Ishikawa (cell line): Measurements from ENCODE around the gene CAMTA1.

Experiments
- CEBPB ChIP-seq: IDR thresholded peaks from 2 replicates; pipeline ENCODE4 v1.6.1; 2012
- CREB1 ChIP-seq: IDR thresholded peaks from 2 replicates; pipeline ENCODE4 v1.6.1; 2012; ENCODE audit warnings: low read depth
- EGR1 ChIP-seq: IDR thresholded peaks from 2 replicates; pipeline ENCODE4 v1.6.1; 2012
- EP300 ChIP-seq: IDR thresholded peaks from 2 replicates; pipeline ENCODE4 v1.6.1; 2012; ENCODE audit warnings: borderline replicate concordance
- FOXM1 ChIP-seq: IDR thresholded peaks from 2 replicates; pipeline ENCODE4 v1.6.1; 2012; ENCODE audit warnings: low read depth, borderline replicate concordance
- NFIC ChIP-seq: IDR thresholded peaks from 2 replicates; pipeline ENCODE4 v1.6.1; 2012
- RAD21 ChIP-seq: IDR thresholded peaks from 2 replicates; pipeline ENCODE4 v1.6.1; 2012; ENCODE audit warnings: low read depth
- TAF1 ChIP-seq: IDR thresholded peaks from 2 replicates; pipeline ENCODE4 v1.6.1; 2012; ENCODE audit warnings: low read depth, mild to moderate bottlenecking
- TCF12 ChIP-seq: IDR thresholded peaks from 2 replicates; pipeline ENCODE4 v1.6.1; 2012; ENCODE audit warnings: low read depth
- TEAD4 ChIP-seq: IDR thresholded peaks from 2 replicates; pipeline ENCODE4 v1.6.1; 2012
- YY1 ChIP-seq: IDR thresholded peaks from 2 replicates; pipeline ENCODE4 v1.6.1; 2012; ENCODE audit warnings: low read depth
- ZBTB7A ChIP-seq: IDR thresholded peaks from 2 replicates; pipeline ENCODE4 v1.6.1; 2012; ENCODE audit warnings: low read depth
- TF ChIP-seq, protein P1 (sequence below): IDR thresholded peaks from 2 replicates; pipeline ENCODE4 v1.6.1; 2012
- TF ChIP-seq, protein P2 (sequence below): IDR thresholded peaks from 2 replicates; pipeline ENCODE4 v1.6.1; 2012
- TF ChIP-seq, protein P3 (sequence below): IDR thresholded peaks from 2 replicates; pipeline ENCODE4 v1.6.1; 2012; ENCODE audit warnings: low read depth, mild to moderate bottlenecking

CAMTA1 gene

DNA sequence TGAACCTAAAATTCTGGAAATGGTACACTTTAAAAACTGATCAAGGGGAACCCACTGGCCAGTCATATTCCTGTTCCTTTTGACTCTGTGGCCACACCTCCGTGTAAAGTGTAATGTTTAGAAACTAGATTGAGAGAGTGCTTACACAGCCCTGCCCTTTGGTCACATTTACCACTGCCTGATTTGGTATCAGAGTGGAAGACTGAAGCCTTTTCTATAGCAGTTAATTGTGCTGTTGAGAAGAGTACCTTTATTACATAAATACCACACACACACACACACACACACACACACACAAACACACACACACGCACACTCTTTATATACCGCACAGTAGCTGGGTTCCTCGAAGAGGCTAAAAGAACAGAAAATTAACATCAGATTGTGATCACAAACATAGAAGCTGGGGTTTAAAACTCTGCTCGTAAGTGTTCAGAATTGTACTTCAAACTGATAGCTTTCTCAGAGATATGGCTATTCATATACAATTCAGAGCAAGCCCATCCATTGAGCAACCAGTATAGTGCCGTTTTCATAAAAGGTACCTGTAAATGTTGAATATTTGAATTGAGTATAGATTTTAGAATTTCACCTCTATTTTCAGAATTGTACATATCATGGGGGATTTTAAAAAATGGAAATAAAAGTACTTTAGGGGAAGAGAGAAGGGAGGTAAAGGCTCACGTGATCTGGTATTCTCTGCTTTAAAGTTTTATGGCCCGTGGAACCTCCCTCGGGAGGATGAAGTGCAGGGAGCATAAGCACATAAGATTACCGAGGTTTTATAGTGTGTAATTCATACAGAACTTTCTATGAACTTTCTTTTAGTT lies 37.5 kb downstream of the CAMTA1 start:
- no peak for TF ChIP-seq TAF1
- no peak for TF ChIP-seq TEAD4
- TF ChIP-seq TCF12: no peak
- TF ChIP-seq EGR1: no peak
- no peak for TF ChIP-seq EP300
- TF ChIP-seq CREB1: no peak
- TF ChIP-seq FOXM1: no peak
- no peak for TF ChIP-seq CEBPB
- no peak for TF ChIP-seq ZBTB7A
- no peak for TF ChIP-seq NFIC
- TF ChIP-seq, protein P1, sequence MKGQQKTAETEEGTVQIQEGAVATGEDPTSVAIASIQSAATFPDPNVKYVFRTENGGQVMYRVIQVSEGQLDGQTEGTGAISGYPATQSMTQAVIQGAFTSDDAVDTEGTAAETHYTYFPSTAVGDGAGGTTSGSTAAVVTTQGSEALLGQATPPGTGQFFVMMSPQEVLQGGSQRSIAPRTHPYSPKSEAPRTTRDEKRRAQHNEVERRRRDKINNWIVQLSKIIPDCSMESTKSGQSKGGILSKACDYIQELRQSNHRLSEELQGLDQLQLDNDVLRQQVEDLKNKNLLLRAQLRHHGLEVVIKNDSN: no peak

DNA sequence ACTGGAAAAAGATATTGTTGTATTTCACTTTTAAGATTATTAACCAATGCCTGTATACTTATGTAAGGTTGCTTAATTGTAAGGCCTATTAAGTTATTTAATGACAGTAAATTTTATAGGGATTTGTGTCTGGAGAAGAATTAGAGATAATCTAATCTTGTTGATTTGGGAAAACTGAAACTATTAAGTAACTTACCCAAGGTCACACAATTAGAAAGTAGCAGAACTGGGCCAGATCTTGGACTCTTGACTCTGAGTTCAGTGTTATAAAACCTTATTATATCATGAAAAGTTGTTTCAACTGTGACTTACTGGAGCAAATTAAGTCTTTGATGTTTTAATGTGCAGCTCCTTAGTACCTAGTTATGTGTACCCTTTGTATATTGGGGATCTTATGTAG lies 38.5 kb downstream of the CAMTA1 start:
- TF ChIP-seq TEAD4: no peak
- no peak for TF ChIP-seq FOXM1
- no peak for TF ChIP-seq TAF1
- TF ChIP-seq YY1: no peak
- no peak for TF ChIP-seq EP300
- no peak for TF ChIP-seq NFIC
- no peak; the same call in 1 of the 2 replicates for TF ChIP-seq RAD21
- no peak for TF ChIP-seq CREB1
- TF ChIP-seq, protein P1: no peak
- TF ChIP-seq ZBTB7A: no peak

DNA sequence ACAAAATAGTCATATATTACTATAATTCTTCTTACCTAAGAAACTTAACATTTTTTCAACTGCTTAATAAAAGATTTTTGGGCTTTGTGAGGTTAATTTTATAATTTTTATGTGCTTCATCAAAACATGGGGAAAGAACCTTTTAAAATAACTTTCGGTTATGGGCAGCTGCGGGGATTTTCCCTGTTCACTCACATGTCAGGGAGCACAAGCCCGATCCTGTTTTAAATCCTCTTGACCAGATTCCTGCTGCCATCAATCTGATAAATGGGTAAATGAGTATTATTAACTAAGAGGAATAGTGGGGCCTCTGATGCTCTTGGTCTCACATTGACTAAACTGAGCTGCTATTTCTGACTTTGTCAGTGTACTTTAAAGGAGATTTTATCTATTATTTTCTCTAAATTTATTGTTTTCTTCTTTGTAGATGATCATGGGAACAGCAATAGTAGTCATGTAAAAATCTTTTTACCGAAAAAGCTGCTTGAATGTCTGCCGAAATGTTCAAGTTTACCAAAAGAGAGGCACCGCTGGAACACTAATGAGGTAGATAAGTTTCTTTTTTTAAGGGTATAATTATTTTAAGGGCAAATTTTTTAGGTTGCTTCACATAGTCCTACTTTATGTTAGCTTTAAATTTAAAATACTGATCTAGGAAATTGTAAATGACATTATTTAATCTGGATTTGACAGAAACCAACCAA lies 39.6 kb downstream of the CAMTA1 start:
- TF ChIP-seq CREB1 (no peak), TCF12 (no peak), YY1 (no peak), RAD21 (no peak), NFIC (no peak), TAF1 (no peak), ZBTB7A (no peak), EP300 (no peak), EGR1 (no peak), FOXM1 (no peak), TEAD4 (no peak), CEBPB (no peak)
- TF ChIP-seq, protein P2, sequence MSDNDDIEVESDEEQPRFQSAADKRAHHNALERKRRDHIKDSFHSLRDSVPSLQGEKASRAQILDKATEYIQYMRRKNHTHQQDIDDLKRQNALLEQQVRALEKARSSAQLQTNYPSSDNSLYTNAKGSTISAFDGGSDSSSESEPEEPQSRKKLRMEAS: no peak
- TF ChIP-seq, protein P3, sequence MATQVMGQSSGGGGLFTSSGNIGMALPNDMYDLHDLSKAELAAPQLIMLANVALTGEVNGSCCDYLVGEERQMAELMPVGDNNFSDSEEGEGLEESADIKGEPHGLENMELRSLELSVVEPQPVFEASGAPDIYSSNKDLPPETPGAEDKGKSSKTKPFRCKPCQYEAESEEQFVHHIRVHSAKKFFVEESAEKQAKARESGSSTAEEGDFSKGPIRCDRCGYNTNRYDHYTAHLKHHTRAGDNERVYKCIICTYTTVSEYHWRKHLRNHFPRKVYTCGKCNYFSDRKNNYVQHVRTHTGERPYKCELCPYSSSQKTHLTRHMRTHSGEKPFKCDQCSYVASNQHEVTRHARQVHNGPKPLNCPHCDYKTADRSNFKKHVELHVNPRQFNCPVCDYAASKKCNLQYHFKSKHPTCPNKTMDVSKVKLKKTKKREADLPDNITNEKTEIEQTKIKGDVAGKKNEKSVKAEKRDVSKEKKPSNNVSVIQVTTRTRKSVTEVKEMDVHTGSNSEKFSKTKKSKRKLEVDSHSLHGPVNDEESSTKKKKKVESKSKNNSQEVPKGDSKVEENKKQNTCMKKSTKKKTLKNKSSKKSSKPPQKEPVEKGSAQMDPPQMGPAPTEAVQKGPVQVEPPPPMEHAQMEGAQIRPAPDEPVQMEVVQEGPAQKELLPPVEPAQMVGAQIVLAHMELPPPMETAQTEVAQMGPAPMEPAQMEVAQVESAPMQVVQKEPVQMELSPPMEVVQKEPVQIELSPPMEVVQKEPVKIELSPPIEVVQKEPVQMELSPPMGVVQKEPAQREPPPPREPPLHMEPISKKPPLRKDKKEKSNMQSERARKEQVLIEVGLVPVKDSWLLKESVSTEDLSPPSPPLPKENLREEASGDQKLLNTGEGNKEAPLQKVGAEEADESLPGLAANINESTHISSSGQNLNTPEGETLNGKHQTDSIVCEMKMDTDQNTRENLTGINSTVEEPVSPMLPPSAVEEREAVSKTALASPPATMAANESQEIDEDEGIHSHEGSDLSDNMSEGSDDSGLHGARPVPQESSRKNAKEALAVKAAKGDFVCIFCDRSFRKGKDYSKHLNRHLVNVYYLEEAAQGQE: no peak
- TF ChIP-seq, protein P1: no peak

DNA sequence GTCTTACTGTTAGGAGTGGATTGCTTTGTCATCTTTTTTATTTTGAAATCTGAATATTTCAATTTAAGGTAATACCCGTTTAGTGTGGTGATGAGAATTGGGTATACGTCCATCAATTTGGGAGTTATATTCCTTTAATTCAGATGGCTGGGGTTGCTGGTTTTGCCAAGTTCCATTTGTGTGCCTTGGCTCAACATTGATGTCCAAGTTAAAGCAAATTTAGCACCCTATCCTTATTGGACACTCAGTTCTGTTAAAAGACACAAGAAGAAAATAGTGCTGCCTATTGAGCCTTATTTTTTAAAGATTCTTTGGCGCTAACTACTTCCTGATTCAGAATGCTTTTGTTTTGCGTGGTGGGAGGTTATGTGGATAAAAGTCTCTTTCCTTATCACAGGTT lies 40.6 kb downstream of the CAMTA1 start:
- TF ChIP-seq NFIC (no peak), CREB1 (no peak), EGR1 (no peak), FOXM1 (no peak), TEAD4 (no peak), RAD21 (no peak), YY1 (no peak), TAF1 (no peak), EP300 (no peak), ZBTB7A (no peak), CEBPB (no peak), TCF12 (no peak)
- TF ChIP-seq, protein P2: no peak
- TF ChIP-seq, protein P1: no peak
- TF ChIP-seq, protein P3: no peak
